HG02678 (cell line): ENCODE results near the gene NAB1.
"Not testable (repeated sequence)": the region's sequence is repeated elsewhere in the genome, so short reads cannot be mapped to it uniquely, and the experiment has no call there.

Source experiments
- ATAC-seq: cut with Tn5 transposase; IDR thresholded peaks from one replicate; pipeline ENCODE4 v1.9.1; 2021; ENCODE audit warnings: mild to moderate bottlenecking, moderate library complexity; ENCODE audit not compliant: unreplicated experiment

NAB1 gene, protein sequence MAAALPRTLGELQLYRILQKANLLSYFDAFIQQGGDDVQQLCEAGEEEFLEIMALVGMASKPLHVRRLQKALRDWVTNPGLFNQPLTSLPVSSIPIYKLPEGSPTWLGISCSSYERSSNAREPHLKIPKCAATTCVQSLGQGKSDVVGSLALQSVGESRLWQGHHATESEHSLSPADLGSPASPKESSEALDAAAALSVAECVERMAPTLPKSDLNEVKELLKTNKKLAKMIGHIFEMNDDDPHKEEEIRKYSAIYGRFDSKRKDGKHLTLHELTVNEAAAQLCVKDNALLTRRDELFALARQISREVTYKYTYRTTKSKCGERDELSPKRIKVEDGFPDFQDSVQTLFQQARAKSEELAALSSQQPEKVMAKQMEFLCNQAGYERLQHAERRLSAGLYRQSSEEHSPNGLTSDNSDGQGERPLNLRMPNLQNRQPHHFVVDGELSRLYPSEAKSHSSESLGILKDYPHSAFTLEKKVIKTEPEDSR

DNA sequence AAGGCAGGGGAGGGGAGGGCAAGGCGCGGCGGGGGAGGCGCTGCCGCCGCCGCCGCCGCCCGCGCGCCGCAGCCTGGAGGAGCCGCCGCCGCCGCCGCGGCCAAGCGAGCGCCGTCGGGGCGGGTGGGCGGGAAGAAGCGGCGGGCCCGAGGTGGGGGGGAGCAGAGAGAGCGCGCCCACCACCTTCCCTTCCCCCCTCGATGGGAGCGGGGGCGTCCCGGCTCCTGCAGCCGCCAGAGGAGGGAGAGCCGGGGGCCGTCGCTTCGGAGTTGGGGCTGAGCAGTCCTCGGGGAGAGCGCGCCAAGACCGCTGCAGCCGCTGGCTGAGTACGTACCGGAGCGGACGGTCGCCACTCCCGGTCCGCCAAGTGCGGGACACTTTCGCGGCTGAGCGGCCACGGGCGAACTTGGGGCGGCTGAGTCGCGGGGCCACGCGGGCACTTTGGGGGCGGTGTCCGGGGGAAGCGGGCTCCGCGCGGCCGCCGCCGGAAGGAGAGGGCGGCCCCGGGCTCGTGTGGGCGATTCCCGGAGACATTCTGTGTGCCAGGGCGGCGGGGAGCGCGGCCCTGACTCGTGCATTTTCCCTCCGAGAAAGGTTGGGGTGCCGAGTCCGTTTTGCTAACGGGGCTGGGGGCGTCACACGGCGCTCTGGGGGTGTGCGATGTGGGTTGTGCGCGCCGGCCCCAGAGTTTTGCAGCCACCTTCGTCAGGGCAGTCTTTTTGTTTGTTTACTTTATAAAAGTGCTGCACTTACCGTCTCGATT lies at the start of gene NAB1:
Gene NAB1, plus strand, starts transcription at position 49 of the 763 bp plus-strand sequence. CDS start 10,094 bp downstream, outside the sequence.
- ATAC-seq = peak; percentile 47

DNA sequence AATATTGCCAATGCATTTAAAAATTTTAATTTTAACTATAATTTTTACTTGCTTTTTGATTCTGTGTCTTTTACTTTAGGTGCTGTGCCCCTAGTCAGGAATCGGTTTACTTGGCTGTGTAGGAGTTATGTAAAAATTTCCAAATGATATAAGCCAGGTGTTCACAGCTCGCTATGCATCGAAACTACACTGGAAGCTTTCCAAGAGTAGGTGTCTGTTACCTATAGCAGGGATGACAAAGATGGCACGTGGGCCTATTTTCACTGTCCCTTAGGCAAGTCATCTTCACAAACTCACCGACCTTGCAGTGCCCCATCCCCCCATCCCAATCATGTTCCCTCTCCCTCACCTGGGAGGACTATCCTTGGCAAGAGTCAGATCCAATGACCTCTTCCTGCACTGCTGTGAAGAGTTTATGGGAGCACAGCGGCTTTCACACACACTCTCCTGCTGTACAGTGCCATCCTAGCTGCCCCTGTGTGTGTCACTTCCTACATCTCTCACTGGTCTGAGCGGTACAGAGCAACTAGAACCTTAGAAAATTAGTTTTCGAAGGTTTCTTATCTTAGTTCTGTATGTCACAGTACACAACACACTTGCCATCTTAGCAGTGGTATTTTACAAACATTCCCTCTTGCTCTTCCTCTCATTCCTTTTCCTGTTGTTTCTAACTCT lies 49.2 kb upstream of the NAB1 start:
- ATAC-seq = no peak

DNA sequence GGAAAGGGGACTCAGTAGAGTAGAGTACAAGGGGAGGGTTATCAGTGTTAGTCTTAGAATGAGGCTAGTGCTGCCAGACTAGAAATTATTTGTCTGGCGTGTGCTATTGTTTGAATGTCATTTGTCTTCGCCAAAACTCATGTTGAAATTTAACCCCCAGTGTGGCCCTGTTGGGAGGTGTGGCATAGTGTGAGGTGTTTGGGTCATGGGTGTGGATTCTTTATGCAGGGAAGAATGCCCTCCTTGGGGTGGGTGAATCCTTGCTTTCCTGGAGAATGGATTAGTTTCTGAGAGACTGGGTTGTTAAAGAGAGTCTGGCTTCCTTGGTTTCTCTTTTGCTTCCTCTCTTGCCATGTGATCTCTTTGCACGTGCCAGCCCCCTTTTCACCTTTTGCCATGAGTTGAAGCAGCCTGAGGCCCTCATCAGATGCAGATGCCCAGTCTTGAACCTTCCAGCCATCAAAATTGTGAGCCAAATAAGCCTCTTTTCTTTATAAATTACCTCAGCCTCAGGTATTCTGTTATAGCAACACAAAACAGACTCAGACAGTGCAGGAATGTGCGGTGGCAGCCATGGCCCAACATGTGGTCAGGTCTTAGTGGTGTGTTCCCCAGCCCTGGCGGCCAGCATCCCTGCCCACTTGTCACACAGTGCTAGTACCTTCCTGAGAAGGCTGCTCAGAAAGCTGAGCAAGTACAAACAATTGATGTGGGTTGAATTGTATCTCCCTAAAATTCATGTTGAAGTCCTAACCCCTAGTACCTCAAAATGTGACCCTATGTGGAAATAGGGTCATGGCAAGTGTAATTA lies 48.4 kb upstream of the NAB1 start:
- ATAC-seq = no peak

DNA sequence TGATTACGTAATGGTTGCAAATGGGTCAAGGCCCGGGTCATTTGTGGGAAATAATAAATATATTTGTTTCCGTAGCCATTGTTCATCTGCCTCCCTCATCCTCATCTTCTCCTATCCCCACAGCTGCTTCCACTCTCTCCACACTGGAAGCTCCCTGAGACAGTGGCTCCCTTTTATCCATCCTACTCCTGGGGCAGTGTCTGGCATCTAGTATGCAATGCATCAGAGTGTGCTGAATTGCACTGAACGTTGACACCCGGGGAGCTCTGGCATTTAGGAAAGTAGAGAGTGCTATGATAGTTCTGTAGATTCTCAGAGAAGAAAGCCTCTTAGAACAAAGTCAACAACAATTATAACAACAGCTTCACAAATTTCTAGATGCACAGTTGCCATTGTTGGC lies 45.5 kb upstream of the NAB1 start:
- no peak for ATAC-seq

DNA sequence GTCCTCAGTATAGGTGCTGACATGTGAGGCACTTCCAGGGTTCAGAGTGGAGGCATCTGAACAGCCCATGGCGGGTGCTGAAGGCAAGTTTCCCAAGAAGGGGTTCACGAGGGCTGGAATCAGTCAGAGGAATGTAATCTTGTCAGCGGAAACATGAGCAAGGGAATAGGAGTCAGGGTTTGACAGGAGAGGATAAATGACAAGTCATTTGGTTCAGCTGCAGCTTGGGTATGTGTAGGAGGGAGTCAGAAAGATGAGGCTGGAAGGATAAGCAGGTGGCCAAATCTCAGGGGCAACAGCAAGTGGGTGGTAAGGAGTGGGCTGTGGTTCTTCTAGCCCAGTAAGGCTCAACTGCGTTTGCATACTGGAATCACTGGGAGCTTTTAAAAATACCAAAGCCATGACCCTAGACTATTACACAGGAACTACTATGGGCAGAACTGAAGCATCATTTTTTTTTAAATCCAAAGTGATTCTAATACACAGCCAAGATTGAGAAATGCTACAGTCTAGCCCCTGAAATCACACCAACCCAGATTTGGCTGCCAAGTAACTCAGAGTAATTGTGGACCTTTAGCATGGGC lies 41.8 kb upstream of the NAB1 start:
- peak; percentile 62 for ATAC-seq

DNA sequence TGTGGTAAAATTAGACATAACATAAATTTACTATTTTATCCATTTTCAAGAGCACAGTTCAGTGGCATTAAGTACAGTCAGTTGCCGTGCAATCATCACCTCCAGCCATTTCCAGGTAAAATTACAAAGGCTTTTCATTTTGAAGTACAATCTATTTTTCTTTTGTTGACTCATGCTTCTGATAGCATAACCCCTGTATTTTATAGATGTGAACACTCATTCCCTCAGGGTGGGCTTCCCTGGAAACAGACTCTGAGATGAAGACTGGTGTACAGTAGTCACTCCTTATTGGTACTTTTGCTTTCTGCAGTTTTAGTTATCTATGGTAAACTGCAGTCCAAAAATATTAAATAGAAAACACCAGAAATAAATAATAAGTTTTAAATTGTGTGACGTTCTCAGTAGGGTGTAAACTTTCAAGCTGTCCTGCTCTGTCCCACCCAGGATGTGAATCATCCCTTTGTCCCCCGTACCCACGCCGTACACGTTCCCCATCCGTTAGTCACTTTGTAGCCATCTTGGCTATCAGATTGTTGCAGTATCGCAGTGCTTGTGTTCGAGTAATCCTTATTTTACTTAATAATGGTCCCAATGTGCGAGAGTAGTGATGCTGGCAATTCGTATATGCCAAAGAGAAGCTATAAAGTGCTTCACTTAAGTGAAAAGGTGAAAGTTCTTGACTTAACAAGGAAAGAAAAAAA lies 41.1 kb upstream of the NAB1 start:
- ATAC-seq = no peak

DNA sequence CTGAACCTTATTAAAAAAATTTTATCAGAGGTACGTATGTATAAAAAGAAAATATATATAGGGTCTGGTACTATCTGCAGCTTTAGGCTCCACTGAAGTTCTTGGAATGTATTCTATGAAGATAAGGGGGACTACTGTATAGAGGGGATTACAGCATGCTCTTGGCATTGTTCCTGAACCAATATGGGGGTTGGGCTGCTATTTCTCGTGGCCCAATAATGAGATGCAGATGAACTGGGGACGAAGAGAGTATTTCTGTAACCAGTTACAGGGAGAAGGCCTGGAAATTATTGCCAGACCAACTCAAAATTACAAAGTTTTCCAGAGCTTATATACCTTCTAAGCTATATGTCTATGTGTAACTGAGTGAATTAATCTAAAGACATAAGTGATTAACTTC lies 40.0 kb upstream of the NAB1 start:
- ATAC-seq = not testable (repeated sequence)

DNA sequence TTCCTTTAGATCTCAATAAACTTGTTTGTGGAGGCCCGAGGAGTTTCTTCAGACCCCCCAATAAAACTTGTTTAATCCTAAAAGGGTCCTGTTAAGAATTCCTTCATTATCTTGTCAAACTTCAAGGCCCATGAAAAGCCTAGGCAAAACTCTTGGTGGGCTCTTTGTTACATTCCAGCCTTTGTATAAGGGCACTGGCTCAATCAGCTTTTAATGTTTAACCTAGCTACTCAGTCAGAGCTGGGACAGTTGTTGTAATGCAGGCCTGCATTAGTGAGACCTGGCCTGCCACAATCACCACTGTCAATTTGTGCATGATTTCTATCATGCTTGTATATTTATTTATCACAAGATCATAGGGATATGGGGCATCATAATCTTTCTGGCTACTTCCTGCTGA lies 39.5 kb upstream of the NAB1 start:
- ATAC-seq = not testable (repeated sequence)

DNA sequence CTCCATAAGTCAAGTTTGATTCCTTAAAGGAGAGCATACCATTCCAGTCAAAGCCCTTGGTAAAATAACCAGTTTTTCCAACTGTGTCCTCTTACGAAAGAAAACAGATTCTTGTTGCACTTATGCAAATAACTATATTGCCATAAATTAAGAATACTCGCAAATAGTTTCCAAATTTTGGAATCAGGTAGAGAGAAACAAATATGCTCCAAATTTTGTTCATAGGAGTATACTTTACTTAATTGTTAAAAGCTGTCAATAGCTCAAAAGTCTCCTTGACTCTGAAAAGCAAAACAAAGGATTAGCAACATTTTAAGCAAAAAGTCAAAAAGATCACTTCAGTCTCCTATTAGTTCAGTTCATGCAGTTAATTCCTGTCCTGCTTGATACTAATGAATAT lies 38.4 kb upstream of the NAB1 start:
- ATAC-seq = not testable (repeated sequence)

DNA sequence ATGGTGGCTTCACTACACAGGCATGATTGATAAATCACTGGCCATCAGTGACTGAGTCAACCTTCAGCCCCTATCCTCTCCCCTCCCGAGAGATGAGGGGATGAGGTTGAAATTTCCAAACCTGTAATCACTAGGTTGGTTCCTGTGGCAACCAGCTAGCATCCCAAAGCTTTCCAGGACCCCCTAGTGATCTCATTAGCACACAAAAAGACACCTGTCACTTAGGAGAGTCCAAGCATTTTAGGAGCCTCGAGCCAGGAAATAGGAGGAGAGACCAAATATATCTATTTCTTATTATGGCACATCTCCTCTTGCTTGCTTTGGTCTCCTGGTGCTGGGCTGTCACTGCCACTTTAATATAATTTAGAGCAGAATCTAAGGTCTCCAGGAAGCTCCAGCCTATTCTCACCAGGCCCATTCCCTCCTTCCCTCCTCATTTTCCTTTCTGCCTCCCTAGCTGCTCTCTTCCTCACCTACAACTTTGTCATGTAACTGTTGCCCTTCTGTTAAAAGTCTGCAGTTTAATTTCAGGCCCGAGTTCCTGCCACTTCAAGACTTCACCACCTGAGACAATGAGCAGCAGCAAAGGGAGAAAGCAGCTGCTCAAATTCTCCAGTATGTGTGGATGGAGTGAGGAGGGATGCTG lies 33.2 kb upstream of the NAB1 start:
- no peak for ATAC-seq

DNA sequence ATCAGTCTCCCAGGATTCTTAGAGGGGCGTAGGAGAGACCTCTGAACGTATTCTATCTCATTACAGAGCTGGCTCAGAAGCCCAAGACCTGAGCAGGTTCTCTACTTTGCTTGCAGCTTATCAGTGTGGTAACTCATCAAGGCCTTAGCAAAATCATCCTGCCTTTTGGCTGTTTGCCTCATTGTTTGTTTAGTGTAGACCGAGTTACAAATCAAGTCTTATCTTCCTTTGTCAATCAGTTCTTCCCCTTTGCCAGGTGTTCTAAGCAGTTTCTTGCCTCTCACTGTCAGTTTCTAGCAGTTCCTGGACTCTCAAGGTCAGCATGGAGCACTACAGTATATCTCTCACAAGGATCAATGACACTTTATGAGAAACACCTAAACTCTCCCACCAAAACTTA lies 30.9 kb upstream of the NAB1 start:
- ATAC-seq = no peak

DNA sequence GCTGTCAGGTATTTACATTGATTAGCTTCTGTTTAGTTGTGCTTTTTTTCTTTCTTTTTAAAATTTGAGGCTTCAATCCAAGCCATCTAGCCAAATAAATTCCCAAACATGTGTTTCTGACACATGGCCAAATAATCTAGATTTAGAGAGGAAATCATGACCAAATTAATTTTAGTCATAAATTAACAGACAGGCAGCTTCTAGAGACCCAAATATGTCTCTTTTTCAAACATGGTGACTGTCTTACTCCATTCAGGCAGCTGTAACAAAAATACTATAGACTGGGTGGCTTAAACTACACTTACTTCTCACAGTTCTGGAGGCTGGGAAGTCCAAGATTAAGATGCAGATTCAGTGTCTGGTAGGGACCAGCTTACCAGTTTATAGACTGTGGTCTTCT lies 23.2 kb upstream of the NAB1 start:
- ATAC-seq = no peak

DNA sequence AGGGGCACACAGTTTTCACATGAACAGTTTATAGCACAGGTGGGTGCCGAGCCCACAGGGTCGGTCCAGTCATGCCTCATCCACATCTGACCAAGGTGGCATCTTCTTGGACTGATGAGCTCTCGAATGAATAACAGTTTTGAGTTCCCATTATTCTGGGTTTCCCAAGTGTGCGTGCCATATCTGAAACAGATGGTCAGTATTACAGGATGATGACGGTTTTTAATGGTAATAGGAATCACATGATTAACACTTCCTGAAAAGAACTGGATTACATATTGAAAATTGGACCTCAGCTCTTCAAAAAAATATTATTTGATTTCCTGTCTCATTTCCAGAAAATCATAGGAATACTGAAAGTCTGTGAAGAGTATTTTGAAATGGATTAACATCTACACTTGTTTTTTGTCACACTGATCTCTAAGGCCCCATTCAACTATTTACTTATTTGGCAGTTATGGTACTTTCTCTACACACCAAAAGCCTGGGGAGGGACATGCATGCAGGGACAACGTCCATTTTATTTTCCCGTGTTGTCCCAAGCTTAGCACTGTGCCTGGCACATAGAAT lies 22.2 kb upstream of the NAB1 start:
- ATAC-seq = no peak

DNA sequence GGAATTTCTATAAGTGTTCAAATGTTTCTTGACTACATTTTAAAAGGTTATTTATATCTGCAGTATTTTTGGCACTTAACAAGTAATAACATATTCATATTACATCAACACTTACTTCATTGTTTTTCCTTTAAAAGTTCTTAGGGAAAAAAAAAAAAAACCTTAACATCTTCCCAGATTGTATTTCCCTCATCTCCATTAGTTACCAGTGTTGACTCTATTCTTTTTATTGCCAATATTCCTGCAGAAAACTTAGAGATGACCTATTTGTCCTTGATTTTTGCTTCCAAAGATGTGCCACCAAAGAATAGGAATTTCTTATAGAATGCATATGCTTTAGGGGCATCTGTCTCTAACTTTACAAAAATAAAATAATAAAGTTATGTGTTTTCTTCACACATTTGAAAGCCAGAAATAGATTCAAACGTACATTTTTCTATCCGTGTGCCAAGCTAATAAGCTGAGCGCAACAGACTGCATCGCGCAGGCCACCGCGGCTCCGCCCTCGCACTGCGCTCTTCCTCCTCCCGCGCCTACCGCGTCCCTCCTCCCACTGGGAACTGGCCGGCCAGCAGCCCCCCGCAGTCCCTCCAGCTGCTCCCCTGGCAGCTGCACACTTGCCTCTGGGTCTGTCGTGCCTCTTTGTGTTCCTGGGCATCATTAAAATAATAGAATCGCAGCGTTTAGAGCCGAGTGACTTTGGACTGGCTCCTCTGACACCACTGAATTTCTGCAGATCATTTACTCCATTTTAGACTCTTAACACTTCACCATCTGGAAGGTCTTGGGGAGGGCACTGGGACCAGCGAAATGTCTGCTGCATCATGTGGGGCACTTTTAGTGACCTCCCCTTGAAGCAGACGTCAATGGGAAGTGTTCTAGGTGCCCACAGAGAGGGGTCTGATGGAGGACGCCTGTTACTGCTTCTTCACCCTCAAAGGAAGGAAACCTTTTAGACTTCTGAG lies 21.2 kb upstream of the NAB1 start:
- peak; percentile 95 for ATAC-seq

DNA sequence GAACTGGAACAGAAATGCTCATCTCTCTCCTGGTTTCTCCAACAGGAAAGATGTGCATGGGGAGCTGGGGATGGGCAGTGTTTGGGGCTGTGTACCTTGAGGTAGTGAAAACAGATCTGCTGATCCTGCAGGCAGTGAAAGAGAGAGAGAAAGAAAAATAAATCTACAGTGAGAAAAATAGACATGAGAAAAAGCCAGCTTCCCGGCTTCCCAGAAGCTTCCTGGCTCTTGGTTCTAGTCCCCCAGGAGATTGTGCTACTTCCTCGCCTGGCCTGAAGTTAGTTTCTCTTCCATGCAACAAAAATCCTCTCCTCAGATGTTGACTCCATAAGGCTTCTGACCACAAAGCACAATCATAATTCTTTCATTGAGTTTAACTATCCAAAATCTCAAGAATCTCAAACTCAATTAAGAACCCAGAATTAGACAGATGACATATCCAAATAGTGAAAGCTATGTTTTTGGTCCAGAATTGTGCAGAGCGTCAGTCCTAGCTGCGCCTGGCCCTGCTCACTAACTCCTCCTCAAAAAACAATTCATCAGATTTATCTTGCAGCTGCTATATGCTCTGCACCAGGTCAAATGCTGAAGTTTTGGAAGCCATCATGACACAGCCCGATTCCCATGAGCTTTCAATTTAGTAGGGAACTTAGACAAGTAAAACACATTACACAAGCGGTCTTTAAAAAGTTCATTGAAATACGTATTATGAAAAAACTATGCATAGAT lies 20.1 kb upstream of the NAB1 start:
- no peak for ATAC-seq

DNA sequence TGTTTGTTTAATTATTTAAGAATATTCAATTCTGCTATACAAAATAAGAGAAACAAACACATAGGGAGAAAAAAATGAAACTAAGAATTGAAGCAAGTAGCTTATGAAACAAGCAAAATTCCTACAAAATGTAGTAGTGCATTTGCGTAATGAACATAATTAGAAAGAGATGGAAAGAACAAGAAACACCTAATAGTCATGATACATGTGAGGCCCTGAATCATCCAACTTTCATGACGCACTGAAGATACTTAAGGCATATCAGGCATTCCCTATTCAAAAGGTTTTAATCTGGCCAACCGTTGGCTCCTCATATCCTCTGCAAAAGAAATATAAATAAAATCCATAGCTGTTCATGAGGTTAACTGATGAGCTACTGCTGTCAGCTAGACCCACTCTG lies 14.5 kb upstream of the NAB1 start:
- ATAC-seq = no peak

DNA sequence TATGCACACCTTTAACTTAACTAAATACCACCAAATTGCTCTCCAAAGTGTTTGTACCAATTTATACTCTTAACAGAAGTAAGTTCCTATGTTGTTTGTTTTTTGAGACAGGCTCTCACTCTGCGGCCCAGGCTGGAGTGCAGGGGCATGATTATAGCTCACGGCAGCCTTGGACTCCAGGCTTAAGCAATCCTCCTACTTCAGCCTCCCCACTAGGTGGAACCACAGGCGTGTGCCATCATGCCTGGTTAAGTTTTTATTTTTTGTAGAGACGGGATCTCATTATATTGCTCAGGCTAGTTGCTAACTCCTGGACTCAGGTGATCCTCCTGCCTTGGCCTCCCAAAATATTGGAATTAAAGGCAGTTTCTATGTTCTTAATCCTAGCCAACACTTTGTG lies 13.1 kb upstream of the NAB1 start:
- ATAC-seq = no peak
